ENCODE results near the gene FGF19.

- TF ChIP-seq, protein P1, sequence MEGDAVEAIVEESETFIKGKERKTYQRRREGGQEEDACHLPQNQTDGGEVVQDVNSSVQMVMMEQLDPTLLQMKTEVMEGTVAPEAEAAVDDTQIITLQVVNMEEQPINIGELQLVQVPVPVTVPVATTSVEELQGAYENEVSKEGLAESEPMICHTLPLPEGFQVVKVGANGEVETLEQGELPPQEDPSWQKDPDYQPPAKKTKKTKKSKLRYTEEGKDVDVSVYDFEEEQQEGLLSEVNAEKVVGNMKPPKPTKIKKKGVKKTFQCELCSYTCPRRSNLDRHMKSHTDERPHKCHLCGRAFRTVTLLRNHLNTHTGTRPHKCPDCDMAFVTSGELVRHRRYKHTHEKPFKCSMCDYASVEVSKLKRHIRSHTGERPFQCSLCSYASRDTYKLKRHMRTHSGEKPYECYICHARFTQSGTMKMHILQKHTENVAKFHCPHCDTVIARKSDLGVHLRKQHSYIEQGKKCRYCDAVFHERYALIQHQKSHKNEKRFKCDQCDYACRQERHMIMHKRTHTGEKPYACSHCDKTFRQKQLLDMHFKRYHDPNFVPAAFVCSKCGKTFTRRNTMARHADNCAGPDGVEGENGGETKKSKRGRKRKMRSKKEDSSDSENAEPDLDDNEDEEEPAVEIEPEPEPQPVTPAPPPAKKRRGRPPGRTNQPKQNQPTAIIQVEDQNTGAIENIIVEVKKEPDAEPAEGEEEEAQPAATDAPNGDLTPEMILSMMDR (IDR thresholded peaks at IDR 0.05) = no peak
- TF ChIP-seq POLR2A (IDR thresholded peaks at IDR 0.05) = no peak
These were observed 31.0 kb upstream of the FGF19 start for GRCh38 chr11:69734841-69735240.

Data from transverse colon (tissue), 3 donors.